T-helper 2 cell treated with Interferon-gamma antibody and Interleukin-4, amounts not matched to agents 100 ng/mL and 5 ng/mL, for 36 hours (primary cell): ENCODE data around the gene DGKI. TPM values are rescaled to one million over a fixed set of nuclear protein-coding genes. Genes with fewer than 3 reads are reported as not detected.

ENCODE experiments used
- intact Hi-C: fragments of 100-400 bp; cut with micrococcal nuclease; formaldehyde crosslinking; loops from one replicate; pipeline ENCODE4 v1.15.1; 2023
- total RNA-seq: library from RNA; stranded (reverse); gene quantifications from 2 replicates; pipeline ENCODE4 v1.2.3, GENCODE V29; 2022

DGKI gene
- total RNA-seq, 1 donor from 2014 or later: 0.34 TPM

DNA sequence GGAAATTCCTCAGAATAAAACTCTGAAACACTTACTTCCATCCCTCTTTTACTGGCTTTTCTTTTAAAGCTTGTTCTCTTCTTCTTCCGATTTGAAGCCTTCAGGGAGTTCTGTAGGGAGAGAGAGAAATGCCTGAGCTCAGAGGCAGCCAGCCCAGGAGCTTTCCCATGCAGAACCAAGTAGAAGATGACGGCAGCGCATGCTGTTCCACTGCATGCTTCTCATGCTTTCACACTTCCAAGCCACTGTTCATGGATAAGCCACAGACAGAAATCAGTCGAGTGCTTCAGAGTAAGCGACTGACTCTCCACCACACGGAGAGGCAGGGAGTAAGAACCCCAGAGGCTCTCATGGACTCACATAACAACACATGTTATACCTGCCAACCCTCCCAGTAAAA is 237.3 kb downstream of the DGKI start:
- intact Hi-C loops: loop anchor here (5.0 kb wide), 1 partner anchor 288 kb away; no protein-coding TSS in a partner anchor

DNA sequence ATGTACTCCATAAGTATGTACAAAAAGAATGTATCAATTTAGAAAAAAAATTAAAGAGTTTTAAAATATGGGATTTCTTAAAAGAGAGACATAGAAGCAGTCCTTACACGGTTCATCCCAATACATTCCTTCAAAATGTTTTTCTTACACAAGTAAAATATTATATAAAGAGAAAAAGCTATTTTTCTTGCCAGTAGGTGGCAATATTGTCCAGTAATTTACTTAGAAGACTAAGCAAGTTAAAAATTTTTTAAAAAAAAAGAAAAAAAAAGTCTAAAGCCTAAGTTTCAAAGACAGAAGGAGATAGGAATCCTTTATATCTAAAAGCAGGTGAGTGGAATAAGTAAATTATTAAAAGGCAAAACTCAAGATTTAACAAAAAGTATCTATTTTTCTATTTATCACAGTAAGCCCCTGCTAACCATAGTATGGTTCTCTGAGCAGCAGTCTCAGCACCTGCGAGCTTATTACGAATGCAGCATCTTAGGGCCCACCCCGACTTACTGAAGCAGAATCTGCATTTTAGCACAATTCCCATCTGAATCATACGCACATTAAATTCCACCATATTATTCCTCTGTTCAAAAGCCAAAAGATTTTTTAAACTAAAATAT is 240.6 kb downstream of the DGKI start:
- intact Hi-C loops: loop anchor here (5.0 kb wide), 1 partner anchor 291 kb away; no protein-coding TSS in a partner anchor

DNA sequence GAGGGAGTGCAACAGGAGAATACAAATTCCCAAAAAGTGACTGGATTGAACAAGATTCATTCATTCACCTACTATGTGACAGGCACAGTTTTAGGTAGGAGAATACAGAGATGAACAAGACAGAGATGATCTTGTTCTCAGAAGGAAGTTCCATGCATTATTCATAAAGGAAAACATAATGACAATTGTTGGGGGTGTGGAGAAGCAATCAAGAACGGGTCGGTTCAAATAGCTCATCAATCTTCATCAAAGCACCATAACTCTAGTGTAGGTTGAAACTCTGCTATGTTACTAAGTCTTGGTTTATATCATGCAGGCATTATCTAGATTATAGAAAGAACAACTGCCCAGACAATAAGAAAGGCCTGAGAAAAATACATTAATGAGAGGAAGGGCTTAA is 243.7 kb downstream of the DGKI start:
- intact Hi-C loops: no loop called here

DNA sequence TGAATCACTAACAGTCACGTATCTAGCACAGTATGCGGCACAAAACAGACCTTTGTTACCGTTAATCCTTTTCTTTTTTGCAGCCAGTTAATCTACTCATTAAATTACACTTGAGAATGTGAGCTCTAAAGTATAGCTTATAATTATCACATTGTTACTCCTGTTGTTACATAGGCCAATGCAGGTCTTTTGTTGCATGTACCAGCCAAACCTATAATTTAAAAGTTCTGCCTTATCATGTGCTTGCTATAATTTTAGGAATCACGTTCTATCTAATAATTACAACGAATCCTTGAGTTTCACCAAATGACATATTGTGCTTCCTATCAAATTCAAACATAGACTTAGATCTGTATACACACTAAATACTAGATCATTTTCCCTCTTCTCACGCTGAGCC is 245.1 kb downstream of the DGKI start:
- intact Hi-C loops: no loop called here

DNA sequence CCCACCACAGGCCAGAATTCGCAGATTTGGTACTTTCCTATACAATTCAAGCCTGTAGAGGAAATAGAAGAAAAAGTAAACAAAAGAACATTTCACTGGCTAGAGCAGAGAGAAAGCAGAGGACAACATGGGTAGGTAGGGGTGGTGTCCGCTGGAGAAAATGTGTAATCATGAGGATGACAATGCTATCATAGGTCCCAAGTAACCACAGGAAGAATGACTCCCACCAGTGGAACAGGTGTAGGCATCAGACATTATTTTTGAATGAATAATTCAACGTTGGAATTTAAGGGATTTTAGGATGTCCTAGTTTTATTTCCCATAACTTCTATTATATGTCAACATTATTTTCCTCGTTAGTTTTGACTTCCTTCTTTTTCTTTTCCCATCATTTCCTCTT is 248.9 kb downstream of the DGKI start:
- intact Hi-C loops: no loop called here

DNA sequence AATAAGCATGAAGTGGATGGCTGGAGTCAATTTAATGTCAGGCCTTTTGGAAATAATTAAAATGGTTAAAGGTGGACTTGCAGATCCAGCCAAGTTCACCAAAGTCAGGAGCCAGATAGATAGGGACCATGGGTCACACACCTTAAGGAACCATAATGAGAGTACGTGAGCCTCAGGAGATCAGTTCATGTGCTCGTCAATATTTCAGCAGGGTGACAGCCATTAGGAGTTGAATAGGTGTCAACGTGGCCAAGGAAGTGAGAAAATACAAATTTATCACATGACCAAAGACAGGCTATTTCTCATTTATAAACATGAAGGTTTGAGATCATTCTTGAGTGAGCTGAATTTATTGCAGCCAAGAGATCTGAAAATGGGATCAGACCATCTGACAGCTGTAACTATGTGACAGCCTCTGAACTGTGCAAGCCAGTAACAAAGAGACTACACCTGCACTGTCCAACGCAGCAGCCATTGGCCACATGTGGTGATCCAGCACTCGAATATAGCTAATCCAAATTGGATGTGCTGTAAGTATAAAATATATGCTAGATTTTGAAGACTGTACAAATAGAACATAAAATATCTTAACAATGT is 253.6 kb downstream of the DGKI start:
- intact Hi-C loops: no loop called here

DNA sequence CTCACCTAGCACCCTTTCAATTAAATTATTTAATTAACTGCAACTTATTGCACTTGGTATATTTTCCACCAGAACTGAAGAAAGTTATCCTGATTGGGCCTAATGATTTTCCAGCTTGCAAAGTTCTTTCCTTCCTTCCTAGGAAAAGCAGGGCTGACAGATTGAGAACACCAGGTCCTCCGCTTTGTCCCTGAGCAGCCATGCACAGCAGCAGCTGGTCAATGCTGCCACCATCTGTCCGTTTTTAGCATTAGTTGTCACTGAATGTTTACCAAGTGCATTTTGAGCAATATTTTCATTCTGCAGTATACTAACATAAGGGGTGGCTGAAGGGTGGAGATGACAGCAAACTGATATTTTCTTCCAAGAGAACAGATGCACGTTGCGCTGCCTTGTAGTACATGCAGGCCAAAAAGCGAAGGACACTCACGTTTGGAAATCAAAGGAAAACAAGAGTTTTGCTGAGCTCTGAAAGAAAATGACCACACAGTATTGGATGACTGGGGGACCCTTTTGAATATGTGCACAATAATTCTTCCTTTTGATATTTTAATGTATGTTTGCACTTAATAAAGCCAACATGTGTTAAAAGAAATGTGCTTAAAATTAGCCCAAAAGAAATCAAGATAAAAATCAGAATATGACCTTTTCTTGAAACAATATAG is 254.4 kb downstream of the DGKI start:
- intact Hi-C loops: no loop called here

- intact Hi-C loops: no loop called here
Observed at GRCh38 chr7:137591421-137591837, 255.3 kb downstream of the DGKI start.

DNA sequence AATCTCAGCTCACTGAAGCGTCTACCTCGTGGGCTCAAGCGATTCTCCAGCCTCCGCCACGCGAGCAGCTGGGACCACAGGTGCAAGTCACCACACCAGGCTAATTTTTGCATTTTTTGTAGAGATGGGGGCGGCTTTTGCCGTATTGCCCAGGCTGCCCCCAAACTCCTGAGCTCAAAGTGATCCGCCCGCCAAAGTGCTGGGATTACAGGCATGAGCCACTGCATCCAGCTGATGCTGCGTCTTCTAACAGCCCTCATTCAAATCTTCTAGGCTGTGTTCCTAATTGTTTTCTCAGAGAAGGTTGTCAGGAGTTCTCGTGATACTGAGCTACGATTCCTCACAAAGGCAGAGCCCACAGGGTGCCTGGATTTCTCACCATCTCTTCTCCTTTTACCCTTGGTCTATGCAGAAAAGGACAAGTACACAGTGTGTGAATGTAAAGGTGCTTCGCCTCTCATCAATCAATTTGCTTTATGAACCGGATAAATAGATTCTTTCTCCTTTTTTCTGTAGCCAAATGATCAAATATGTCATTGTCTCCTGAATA is 255.9 kb downstream of the DGKI start:
- intact Hi-C loops: no loop called here

DNA sequence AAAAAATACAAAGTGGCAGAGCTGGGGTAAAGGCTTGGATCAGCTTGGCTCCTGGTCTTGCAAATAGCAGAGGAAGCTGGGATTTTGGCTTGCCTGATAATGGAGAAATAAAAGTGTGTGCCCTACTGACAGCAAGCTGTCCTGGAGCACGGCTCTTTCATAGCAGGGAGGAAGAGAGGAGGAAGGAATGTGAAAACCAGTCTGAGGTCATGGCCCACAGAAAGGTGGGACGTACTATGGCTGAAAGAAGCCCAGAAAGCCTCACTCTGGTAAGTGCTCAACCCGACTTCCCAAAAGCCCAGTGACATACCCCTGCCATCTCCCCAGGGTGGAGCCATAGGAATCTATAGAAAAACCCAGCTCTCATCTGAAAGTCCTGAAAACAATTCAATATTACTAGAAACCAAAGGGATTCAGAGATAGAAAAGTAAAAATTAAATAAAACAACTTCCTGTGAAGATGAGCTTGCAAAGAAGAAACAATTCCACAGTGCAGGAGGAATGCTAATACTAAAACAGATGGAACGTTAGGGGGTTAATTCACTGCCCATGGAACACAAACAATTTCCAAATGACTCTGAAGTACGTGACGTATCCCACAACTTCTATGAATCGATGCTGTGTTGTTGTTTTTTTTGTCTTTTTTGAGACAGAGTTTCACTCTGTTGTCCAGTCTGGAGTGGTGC is 256.6 kb downstream of the DGKI start:
- intact Hi-C loops: no loop called here

GRCh38 chr7:137587326-137587725 is 259.4 kb downstream of the DGKI start:
- intact Hi-C loops: no loop called here

GRCh38 chr7:137585591-137585990 is 261.2 kb downstream of the DGKI start:
- intact Hi-C loops: no loop called here

GRCh38 chr7:137583172-137583571 is 263.6 kb downstream of the DGKI start:
- intact Hi-C loops: no loop called here

DNA sequence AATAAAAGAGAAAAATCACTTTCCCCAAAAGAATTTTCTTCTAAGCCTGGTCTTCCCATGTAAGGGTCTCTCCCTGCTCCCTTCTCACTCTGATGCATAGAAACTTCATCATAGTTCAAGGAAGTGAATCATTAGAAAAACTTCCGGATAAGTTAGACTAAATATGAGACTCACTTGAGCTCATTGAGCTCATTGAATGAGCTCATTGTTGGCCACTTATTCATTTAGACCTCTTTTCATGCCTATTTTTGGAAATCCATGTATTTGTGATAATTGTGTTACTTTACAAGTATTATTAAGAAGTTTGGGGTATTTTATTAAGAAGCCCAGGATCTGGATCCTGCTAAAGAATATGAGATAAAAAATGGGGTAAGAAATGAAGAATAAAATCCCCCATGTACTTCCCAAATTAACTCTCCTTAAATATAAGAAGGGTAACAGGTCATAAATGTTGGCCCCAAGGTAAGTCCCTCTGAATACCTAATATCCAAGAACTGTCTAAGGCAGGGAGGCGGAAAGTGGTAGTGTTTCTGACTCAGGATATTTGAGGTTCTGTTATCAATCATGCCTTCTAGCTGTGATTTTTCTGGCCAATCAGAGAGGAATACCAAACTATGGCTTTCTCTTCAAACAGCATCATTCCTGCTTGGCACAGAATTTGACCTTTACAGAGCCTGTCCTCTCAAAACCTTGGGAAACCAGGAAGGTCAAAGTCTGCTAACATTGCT is 266.7 kb downstream of the DGKI start:
- intact Hi-C loops: no loop called here

- intact Hi-C loops: no loop called here
Observed at GRCh38 chr7:137578541-137578940, 268.2 kb downstream of the DGKI start.

GRCh38 chr7:137577184-137577583 is 269.6 kb downstream of the DGKI start:
- intact Hi-C loops: no loop called here

- intact Hi-C loops: no loop called here
Observed at GRCh38 chr7:137576481-137576880, 270.3 kb downstream of the DGKI start.

DNA sequence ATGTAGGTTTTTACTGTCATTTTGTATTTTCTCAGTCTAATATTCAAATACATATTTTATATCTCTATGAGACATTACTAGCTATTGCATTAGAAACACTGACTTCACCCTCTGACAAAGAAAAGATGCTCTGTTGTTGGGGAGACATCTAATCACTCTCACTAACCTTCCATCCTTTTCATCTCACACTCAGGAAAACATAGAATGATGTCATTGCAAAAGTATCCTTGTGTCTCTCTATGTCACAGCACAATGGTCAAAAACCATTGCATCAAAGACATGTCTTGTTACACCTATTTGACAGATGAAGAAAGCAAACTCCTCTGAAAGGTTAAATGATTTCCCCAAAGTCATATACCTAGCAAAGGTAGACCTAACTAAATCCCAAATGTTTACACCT is 272.0 kb downstream of the DGKI start:
- intact Hi-C loops: no loop called here

GRCh38 chr7:137572056-137572784 is 274.6 kb downstream of the DGKI start:
- intact Hi-C loops: no loop called here

DNA sequence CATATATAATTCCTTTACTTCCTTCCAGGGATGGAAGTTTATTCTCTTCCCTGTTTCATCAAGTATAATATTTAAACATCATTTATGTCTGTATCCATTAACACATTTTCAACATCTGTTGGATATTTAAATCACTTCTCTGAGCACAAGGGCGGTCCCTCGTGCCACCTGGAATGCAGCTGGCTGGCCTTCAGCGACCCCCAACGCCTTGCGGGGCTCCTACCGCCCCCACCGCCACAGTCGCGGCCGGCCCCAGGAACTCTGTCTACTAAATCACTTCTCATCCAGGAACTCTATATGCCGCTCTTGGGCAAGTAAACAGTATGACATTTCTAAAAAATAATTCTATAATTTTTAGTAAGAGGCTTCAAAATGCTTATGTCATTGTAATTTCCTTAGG is 282.1 kb downstream of the DGKI start:
- intact Hi-C loops: no loop called here

DNA sequence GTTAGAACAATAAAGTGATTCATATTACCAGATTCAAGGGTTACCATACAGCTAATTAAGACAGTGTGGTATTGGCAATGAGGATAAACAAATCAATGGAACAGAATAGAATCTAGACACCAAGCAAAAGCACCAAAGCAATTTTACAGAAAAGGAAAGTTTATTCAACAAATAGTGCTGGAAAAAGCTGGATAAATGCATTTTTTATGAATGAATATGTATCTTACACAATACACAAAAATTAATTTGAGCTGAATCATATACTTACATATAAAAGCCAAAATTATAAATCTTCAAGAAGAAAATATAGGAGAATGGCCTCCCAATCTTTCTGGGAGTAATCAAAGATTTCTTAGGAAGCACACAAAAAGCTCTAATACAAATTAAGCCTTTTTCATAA is 282.8 kb downstream of the DGKI start:
- intact Hi-C loops: no loop called here
